Neutrophil (primary cell): ENCODE data around the gene BIN2.
A peak's percentile ranks its signal among the peaks of the same experiment; 100 is the strongest.
"Not testable (repeated sequence)": the region's sequence is repeated elsewhere in the genome, so short reads cannot be mapped to it uniquely, and the experiment has no call there.

ENCODE experiments used
- H3K27ac ChIP-seq: fragments of 200-600 bp; sonication (generic); 2 replicates; pipeline ENCODE4 v1.5.1; 2016; ENCODE audit warnings: mild to moderate bottlenecking, moderate library complexity
- H3K27me3 ChIP-seq: fragments of 200-600 bp; sonication (generic); 2 replicates; pipeline ENCODE4 v1.6.0; 2016; ENCODE audit warnings: mild to moderate bottlenecking
- H3K36me3 ChIP-seq: fragments of 200-600 bp; sonication (generic); 2 replicates; pipeline ENCODE4 v1.5.1; 2017
- H3K4me1 ChIP-seq, 2 experiments: fragments of 200-600 bp in 1 of 2; sonication (generic) in 1 of 2; 1 replicate in 1 of 2; 2 replicates in 1 of 2; pipeline versions ENCODE4 v1.5.1 to v1.6.1; 2013 to 2016; ENCODE audit warnings: low read depth in 1 of 2, low read length in 1 of 2, mild to moderate bottlenecking in 1 of 2, moderate library complexity in 1 of 2; ENCODE audit not compliant: control insufficient read depth in 1 of 2, insufficient read depth in 1 of 2
- H3K4me3 ChIP-seq, 2 experiments: fragments of 200-600 bp in 1 of 2; sonication (generic) in 1 of 2; 1 replicate in 1 of 2; 2 replicates in 1 of 2; pipeline ENCODE4 v1.5.1; 2013 to 2016; ENCODE audit warnings: low read depth in 1 of 2, low read length in 1 of 2, mild to moderate bottlenecking in 1 of 2, moderate library complexity in 1 of 2
- H3K9me3 ChIP-seq: fragments of 200-600 bp; sonication (generic); 2 replicates; pipeline ENCODE4 v1.5.1; 2016
- TF ChIP-seq, protein P1 (sequence below): fragments of 200-600 bp; sonication (generic); IDR thresholded peaks from 2 replicates; pipeline ENCODE4 v1.5.1; 2016; ENCODE audit warnings: antibody characterized with exemption

BIN2 gene

DNA sequence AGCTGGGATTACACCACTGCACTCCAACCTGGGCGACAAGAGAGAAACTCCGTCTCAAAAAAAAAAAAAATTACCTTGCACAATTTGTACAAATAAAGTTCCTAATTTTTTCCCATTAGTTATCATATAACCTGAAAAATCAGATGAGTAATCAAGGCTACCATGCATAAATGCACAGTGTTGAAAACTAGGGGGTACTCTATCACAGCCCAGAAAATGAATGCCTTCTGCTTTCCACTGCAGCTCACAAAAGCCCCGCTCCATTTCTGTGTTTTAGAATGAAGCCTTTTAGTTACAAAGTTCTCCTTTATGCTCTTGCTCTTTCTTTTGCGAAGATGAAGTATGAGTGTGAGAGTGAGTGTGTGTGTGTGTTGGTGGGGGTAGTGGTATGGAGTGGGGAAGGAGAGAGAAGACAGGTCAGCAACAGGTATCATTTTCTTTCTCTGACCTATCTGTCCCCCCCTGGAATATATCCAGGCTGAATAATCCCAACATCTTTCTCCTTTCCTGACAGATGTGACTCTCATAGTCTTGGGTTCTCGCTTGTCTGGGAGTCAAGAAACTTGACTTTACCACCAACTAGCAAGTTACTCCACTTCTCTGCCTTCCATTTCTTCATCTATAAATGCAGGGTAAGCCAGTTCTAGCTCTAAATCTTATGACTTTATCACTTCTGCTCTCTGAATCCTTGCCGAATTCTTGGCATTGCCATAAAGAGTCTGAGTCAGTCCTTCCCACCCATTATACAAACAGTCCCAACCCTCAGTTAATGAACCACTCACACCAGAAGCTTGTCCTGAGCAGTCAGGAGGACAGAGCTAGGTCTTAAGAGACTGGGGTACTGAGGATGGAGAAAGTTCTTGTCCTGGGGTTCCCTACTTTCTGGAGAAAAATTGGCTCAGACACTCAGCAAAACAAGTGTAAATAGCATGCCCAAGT lies 16.1 kb downstream of the BIN2 start:
- Histone ChIP-seq H3K27ac (peak overlapping the region; percentile 72), H3K36me3 (peaks cover 92% of the 10 kb centered on the region)

DNA sequence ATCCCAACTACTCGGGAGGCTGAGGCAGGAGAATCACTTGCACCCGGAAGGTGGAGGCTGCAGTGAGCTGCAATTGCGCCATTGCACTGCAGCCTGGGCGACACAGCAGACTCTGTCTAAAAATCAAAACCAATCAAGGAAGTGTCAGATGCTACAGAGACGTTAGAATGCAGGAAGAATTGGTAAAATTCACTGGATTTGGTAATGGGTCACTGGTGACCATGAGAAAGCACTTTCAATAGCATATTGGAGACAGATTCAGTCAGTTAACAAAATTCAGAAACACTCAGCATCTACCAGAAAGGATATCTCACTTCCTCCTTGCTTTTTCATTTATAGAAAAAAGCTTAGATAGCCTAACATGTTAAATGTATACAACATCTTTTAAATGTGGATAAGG lies 17.5 kb downstream of the BIN2 start:
- TF ChIP-seq, protein P1, sequence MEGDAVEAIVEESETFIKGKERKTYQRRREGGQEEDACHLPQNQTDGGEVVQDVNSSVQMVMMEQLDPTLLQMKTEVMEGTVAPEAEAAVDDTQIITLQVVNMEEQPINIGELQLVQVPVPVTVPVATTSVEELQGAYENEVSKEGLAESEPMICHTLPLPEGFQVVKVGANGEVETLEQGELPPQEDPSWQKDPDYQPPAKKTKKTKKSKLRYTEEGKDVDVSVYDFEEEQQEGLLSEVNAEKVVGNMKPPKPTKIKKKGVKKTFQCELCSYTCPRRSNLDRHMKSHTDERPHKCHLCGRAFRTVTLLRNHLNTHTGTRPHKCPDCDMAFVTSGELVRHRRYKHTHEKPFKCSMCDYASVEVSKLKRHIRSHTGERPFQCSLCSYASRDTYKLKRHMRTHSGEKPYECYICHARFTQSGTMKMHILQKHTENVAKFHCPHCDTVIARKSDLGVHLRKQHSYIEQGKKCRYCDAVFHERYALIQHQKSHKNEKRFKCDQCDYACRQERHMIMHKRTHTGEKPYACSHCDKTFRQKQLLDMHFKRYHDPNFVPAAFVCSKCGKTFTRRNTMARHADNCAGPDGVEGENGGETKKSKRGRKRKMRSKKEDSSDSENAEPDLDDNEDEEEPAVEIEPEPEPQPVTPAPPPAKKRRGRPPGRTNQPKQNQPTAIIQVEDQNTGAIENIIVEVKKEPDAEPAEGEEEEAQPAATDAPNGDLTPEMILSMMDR: no peak
- H3K36me3 ChIP-seq: peaks cover 92% of the 10 kb centered on the region
- H3K4me1 ChIP-seq: peaks cover 6 to 20% of the 10 kb centered on the region in 2 experiments
- H3K4me3 ChIP-seq: no peak overlapping the region
- no peaks in the 10 kb centered on the region for H3K9me3 ChIP-seq
- peak overlapping the region; percentile 70 for H3K27ac ChIP-seq
- H3K27me3 ChIP-seq: no peaks in the 10 kb centered on the region

More for the DNA sequence above, 16.1 kb downstream of the BIN2 start:
- H3K4me3 ChIP-seq: no peak overlapping the region
- peaks cover 6 to 22% of the 10 kb centered on the region in 2 experiments for H3K4me1 ChIP-seq
- H3K9me3 ChIP-seq: no peaks in the 10 kb centered on the region
- no peaks in the 10 kb centered on the region for H3K27me3 ChIP-seq
- TF ChIP-seq, protein P1: no peak

DNA sequence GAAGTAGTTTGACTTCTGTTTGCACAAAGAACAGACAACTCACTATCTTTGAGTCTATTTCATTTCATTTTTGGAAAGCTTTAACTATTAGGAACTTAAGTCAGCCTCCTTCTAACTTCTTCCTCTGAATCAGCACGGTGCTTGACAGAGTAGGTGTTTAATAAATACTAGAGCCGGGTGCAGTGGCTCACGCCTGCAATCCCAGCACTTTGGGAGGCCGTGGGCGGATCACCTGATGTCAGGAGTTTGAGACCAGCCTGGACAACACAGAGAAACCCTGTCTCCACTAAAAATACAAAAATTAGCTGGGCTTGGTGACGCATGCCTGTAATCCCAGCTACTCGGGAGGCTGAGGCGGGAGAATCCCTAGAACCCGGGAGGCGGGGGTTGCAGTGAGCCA lies 23.2 kb downstream of the BIN2 start:
- H3K4me3 ChIP-seq, H3K27me3 ChIP-seq, H3K4me1 ChIP-seq, H3K9me3 ChIP-seq: not testable (repeated sequence)
- Histone ChIP-seq H3K36me3 (peaks cover 93% of the 10 kb centered on the region), H3K27ac (peak overlapping the region; percentile 21)

DNA sequence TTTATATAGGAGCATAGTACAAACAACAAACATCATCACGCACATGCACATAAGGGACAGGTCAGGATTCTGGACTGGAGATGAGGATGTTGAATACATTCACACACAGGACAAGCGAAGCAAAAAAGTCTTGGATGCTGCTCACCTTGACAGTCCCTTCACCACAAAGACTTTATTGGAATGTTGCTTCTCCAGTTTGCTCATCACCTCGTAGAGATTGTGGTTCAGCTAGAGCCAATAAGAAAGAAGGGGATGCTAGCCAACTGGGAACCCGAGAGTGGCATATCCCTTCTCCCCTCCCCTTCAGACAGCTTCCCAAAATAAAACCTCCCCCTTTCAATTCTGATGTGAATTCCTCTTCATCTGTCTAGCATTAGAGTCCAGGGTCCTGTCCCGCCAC lies 28.3 kb downstream of the BIN2 start:
- Histone ChIP-seq H3K36me3 (peaks cover 97% of the 10 kb centered on the region), H3K4me1 (peaks cover 22 to 23% of the 10 kb centered on the region in 2 experiments), H3K9me3 (no peaks in the 10 kb centered on the region), H3K4me3 (no peak overlapping the region), H3K27ac (no peak overlapping the region), H3K27me3 (no peaks in the 10 kb centered on the region)
- TF ChIP-seq, protein P1: no peak

DNA sequence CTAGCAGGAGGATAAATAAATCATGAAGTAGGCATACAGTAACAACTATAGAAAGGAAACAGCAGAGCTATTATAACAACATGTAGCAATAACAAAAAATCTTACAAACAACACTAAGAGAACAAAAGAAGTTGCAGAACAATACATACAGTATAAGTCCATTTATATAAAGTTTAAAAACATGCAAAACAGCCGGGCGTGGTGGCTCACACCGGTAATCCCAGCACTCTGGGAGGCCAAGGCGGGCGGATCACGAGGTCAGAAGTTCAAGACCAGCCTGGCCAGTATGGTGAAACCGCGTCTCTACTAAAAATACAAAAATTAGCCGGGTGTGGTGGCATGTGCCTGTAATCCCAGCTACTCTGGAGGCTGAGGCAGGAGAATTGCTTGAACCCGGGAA lies 29.9 kb downstream of the BIN2 start:
- Histone ChIP-seq H3K36me3 (peaks cover 97% of the 10 kb centered on the region), H3K27ac (peak overlapping the region; percentile 2), H3K4me1 (peaks cover 22 to 27% of the 10 kb centered on the region in 2 experiments)
- not testable (repeated sequence) for H3K4me3 ChIP-seq, H3K9me3 ChIP-seq, H3K27me3 ChIP-seq

DNA sequence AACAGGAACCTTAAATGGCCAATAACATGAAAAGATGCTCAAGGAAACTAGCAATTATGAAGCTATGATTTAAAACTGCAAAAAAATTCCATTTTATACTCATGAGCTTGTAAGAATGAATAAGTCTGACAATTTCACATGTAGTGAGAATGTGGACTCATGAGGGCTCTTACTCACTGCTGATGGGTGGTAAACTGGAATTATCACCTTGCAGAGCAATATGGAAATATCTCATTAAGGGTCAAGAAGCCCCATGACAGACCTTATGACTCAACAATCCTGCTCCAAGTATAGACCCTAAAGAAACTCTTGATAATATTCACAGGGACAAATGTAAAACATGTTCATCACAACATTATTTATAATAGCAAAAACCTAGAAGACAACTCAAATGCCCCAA lies 30.3 kb downstream of the BIN2 start:
- H3K27me3 ChIP-seq: no peaks in the 10 kb centered on the region
- H3K4me3 ChIP-seq: no peak overlapping the region
- H3K4me1 ChIP-seq: peaks cover 22 to 27% of the 10 kb centered on the region in 2 experiments
- H3K9me3 ChIP-seq: no peaks in the 10 kb centered on the region
- TF ChIP-seq, protein P1: no peak
- H3K27ac ChIP-seq: peak overlapping the region; percentile 2
- H3K36me3 ChIP-seq: peaks cover 97% of the 10 kb centered on the region

DNA sequence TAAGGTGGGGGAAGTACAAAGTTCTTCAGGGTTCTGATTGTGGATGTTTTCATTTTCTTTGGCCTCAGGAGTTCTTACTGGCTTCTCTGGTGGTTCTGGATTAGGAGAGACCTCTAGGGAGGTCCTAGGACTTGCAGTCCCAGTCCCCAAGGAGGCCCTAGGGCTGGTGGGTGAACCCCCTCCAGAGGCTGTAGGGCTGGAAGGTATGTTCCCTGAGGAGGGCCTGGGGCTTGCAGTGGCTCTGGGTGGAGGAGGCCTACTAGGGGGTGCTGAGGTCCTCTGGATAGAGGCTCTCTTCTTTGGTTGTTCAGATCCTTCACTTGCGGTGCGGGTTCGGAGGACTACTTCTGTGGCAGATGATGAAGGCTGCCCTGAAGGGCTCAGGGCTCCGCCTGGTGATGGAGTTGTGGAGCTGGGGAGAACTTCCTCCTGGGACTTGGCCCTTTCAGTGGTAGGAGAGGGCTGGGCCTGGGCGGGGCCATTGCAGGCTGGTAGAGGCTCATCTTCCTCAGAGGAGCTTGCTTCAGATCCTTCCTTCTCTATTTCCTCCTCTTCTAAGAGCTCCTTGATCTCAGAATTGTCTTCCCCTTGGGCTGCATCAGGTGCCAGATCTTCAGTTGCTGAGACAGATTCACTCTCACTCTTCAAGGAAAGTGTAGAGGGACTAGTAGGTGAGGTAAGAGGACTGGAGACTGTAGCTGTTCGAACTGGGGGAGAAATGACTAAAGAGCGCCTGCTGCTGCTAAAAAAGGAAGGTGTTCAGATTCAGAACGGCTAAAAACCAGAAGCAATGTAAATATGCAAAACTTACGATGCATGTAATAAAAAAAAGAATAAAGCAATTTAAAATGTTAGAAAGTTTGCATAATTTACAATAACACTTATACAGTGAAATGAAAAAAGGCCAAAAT lies 32.1 kb downstream of the BIN2 start:
- Histone ChIP-seq H3K27ac (peak overlapping the region; percentile 77), H3K36me3 (peaks cover 97% of the 10 kb centered on the region)

More for the DNA sequence above, 32.1 kb downstream of the BIN2 start:
- not testable (repeated sequence) for H3K9me3 ChIP-seq, H3K27me3 ChIP-seq
- H3K4me1 ChIP-seq: peaks cover 22 to 27% of the 10 kb centered on the region in 2 experiments
- H3K4me3 ChIP-seq: peak overlapping the region in 1 of 2 experiments; percentile 19
